Motor neuron (in vitro differentiated cells): ENCODE results near the gene PUS7L. TPM values are rescaled to one million over a fixed set of nuclear protein-coding genes. Genes with fewer than 3 reads are reported as not detected.

ENCODE experiments used
- ATAC-seq, 8 experiments: fragments of 200-7000 bp; cut with Tn5 transposase; replicated peaks in 6 of 8; 2 replicates each; pipeline ENCODE4 v1.8.0; 2021; ENCODE audit warnings: mild to moderate bottlenecking in 8 of 8, moderate library complexity in 8 of 8
- H3K27ac ChIP-seq, 2 donors: fragments of 250-450 bp; sonication (Bioruptor Pico); 2 replicates each; pipeline ENCODE4 v1.9.0; 2021; ENCODE audit warnings: antibody characterized with exemption in 2 of 2, mild to moderate bottlenecking in 2 of 2, moderate library complexity in 1 of 2
- H3K4me1 ChIP-seq, 2 donors: fragments of 250-450 bp; sonication (Bioruptor Pico); replicated peaks in 1 of 2; 2 replicates each; pipeline ENCODE4 v1.6.1; 2021; ENCODE audit warnings: antibody characterized with exemption in 2 of 2, mild to moderate bottlenecking in 2 of 2, moderate library complexity in 1 of 2
- H3K4me3 ChIP-seq, 5 donors: fragments of 250-450 bp; sonication (Bioruptor Pico); 2 replicates each; pipeline ENCODE4 v1.9.0; 2021; ENCODE audit warnings: antibody characterized with exemption in 5 of 5, mild to moderate bottlenecking in 5 of 5, moderate library complexity in 4 of 5
- WGBS, 10 experiments: fragments of 450-650 bp; shearing (Covaris generic); methylation state at CpG; one replicate each; pipeline ENCODE4 v1.0.0; 2022; 5-methylcytosine and 5-hydroxymethylcytosine counted together
- in situ Hi-C, 9 experiments: fragments of 400-800 bp; cut with MboI; loops; one replicate each; pipeline ENCODE4 v1.15.0; 2021; ENCODE audit warnings: low sequenced_read_pairs in 9 of 9, low pct_unique_long_range_greater_than_20kb in 2 of 9; ENCODE audit not compliant: unreplicated experiment in 9 of 9
- total RNA-seq, 8 experiments: library from RNA; unstranded; fragments of 300-600 nt; gene quantifications; 2 replicates each; pipeline versions ENCODE4 v1.2.3 to v1.2.4, GENCODE V29; 2022

Gene PUS7L
- total RNA-seq = 10 to 100 TPM in 7 of 8 experiments, 1 to 10 TPM in 1; 8.9 to 21.7 (median 13.4) TPM

GRCh38 chr12:43758728-43759563, at the start of gene PUS7L, which contains the start of gene IRAK4:
PUS7L (minus strand) TSS chr12:43758790; CDS start chr12:43755245, 3,545 bp downstream.
IRAK4 (plus strand) TSS chr12:43758951; CDS start chr12:43768112, 9,161 bp downstream.
- Histone ChIP-seq H3K4me3 (peak within 1 kb of the TSS; percentile 49 to 64 (median 60)), H3K4me1 (peaks cover 7 to 13% of the 10 kb centered on the region in 2 donors), H3K27ac (peak within 1 kb of the TSS; percentile 7 to 13)
- peak; percentile 91 to 98 (median 96) for ATAC-seq
- in situ Hi-C loops = no loop called here
- WGBS, 10 experiments = 0 to 24% (median 0%) methylated on average over 1 to 16 of the region's 54 CpGs; no CpG with 5 or more reads in 3 of the 10 experiments

- Histone ChIP-seq H3K4me1 (peaks cover 0 to 13% of the 10 kb centered on the region in 2 donors), H3K27ac (no peak overlapping the region), H3K4me3 (no peak overlapping the region)
- WGBS, 10 experiments = 60 to 100% (median 83%) methylated on average over 1 to 3 of the region's 3 CpGs; no CpG with 5 or more reads in 2 of the 10 experiments
- in situ Hi-C loops = no loop called here
- ATAC-seq = no peak
Measured at GRCh38 chr12:43807386-43807785, 48.8 kb upstream of the PUS7L start.

DNA sequence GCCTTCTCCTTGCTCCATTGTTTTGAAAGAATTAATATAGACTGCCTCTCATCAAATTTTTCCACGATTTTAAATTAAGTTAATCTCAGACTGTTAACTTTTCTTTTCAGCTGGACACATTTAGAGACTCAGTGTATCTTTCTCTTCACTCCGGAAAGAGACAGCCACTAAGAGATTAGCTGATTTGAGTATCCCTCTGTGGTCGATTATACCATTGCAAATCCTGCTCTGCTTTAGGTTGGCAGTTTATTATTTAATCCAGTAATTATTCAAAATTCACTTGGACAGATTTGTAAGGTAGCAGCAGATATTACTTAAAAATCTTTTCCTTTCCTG, 48.1 kb upstream of the PUS7L start:
- H3K4me1 ChIP-seq = peaks cover 0 to 13% of the 10 kb centered on the region in 2 donors
- WGBS, 10 experiments = 0 to 17% (median 0%) methylated on average over 1 to 3 of the region's 3 CpGs; no CpG with 5 or more reads in 1 of the 10 experiments
- in situ Hi-C loops = no loop called here
- peak overlapping the region; percentile 89 to 96 for H3K27ac ChIP-seq
- H3K4me3 ChIP-seq = peak overlapping the region; percentile 71 to 99 (median 92)
- ATAC-seq = peak in 1 of 8 experiments; percentile 3

- Histone ChIP-seq H3K4me1 (peaks cover 0 to 13% of the 10 kb centered on the region in 2 donors), H3K4me3 (peak within 1 kb of the TSS; percentile 71 to 99 (median 92)), H3K27ac (peak within 1 kb of the TSS; percentile 89 to 96)
- WGBS, 10 experiments = 0 to 2% (median 0%) methylated on average over 3 to 12 of the region's 89 CpGs
- in situ Hi-C loops = no loop called here
- peak; percentile 93 to 98 (median 97) for ATAC-seq
Measured at GRCh38 chr12:43805860-43806736, 47.5 kb upstream of the PUS7L start, which contains the start of gene TWF1. TWF1 (minus strand) TSS chr12:43806317; CDS start chr12:43806245, 72 bp downstream.

GRCh38 chr12:43805149-43805859, 46.7 kb upstream of the PUS7L start:
- peak overlapping the region; percentile 89 to 96 for H3K27ac ChIP-seq
- H3K4me3 ChIP-seq = peak overlapping the region; percentile 71 to 99 (median 92)
- in situ Hi-C loops = no loop called here
- WGBS, 10 experiments = 0 to 20% (median 7%) methylated on average over 5 to 18 of the region's 20 CpGs
- ATAC-seq = peak in 2 of 8 experiments; percentile 1 to 2
- peaks cover 0 to 13% of the 10 kb centered on the region in 2 donors for H3K4me1 ChIP-seq

GRCh38 chr12:43797561-43798217, 39.1 kb upstream of the PUS7L start:
- H3K4me1 ChIP-seq = no peaks in the 10 kb centered on the region
- 10 to 100% (median 75%) methylated on average over 1 to 4 of the region's 4 CpGs for WGBS, 10 experiments
- H3K27ac ChIP-seq = no peak overlapping the region
- H3K4me3 ChIP-seq = no peak overlapping the region
- ATAC-seq = peak in 1 of 8 experiments; percentile 33
- in situ Hi-C loops = loop anchor here in 1 of 9 experiments (25.0 kb wide), 1 partner anchor 90 kb away; no protein-coding TSS in a partner anchor

DNA sequence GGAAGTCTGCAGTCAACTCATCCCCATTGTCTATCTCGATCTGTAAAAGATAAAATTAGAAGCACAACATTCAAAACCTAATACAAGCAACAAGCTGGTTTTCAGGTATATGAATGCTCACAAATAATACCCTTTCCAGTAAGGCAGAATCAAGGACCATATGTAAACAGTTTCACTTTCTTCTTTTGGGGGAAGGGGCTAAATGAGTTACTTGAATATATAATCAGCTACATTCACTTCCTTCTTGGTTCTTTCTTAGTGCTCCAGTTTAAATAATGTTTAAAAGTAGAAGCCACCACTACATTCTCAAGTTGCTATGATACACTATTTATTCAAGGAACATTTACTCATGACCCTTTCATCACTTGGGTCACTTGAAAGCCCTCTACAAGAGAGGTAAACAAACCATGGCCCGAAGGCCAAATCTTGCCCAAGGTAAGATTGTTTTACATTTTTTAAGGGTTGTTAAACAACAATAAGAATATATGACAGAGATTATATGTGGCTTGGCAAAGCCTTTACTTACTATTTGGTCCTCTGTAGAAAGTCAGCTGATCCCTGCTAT, 37.2 kb upstream of the PUS7L start:
- peak in 2 of 8 experiments; percentile 43 to 66 for ATAC-seq
- 33 to 100% (median 80%) methylated on average over 1 to 2 of the region's 2 CpGs; no CpG with 5 or more reads in 1 of the 10 experiments for WGBS, 10 experiments
- Histone ChIP-seq H3K4me3 (no peak overlapping the region), H3K4me1 (no peaks in the 10 kb centered on the region), H3K27ac (no peak overlapping the region)
- in situ Hi-C loops = loop anchor here in 1 of 9 experiments (25.0 kb wide), 1 partner anchor 92 kb away; no protein-coding TSS in a partner anchor

- in situ Hi-C loops = loop anchor here in 1 of 9 experiments (25.0 kb wide), 1 partner anchor 97 kb away; no protein-coding TSS in a partner anchor
- Histone ChIP-seq H3K27ac (no peak overlapping the region), H3K4me1 (no peaks in the 10 kb centered on the region), H3K4me3 (no peak overlapping the region)
- ATAC-seq = peak in 5 of 8 experiments; percentile 94 to 99 (median 96)
Measured at GRCh38 chr12:43789941-43790340, 31.4 kb upstream of the PUS7L start.

DNA sequence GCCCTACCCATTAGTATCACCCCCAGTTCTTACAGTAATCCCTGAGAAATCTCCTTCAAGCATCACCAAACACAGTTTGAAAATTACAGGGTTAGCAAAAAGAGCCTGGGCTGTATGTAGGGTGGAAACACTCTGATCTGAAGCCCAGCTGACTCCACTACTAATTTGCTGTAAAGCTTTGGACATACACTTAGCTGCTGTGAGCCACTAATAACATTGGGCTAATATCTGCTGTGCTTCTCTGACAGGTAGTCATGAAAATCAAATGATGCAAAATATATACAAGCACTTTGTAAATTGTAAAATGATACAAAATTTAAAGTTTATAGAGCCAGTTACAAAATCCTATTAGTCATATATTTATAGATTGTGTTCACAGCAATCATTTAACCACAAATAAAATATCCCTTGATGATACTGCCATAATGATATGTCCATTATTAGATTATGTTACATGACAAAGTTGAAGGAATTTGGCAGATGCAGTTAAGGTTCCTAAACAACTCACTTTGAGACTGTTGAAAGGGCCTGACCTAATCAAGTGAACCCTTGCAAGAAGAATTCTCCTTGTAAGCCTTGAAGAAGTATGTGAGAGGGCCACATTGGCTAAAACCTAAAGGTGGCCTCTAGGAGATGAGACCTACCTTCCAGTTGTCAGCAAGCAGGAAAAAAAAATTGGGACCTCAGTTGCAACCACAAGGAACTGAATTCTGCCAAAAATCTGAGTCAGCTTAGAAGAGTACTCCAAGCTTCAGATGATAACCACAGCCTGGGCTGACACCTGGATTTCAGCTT, 28.5 kb upstream of the PUS7L start:
- ATAC-seq = no peak
- no peak overlapping the region for H3K27ac ChIP-seq
- H3K4me3 ChIP-seq = no peak overlapping the region
- H3K4me1 ChIP-seq = no peaks in the 10 kb centered on the region
- in situ Hi-C loops = loop anchor here in 1 of 9 experiments (25.0 kb wide), 1 partner anchor 100 kb away; no protein-coding TSS in a partner anchor

GRCh38 chr12:43776498-43776897, 17.9 kb upstream of the PUS7L start:
- H3K27ac ChIP-seq = no peak overlapping the region
- WGBS, 10 experiments = 9 to 74% (median 61%) methylated on average over 1 to 3 of the region's 3 CpGs; no CpG with 5 or more reads in 2 of the 10 experiments
- in situ Hi-C loops = loop anchor here in 1 of 9 experiments (25.0 kb wide), 1 partner anchor 111 kb away; no protein-coding TSS in a partner anchor
- no peak overlapping the region for H3K4me3 ChIP-seq
- no peaks in the 10 kb centered on the region for H3K4me1 ChIP-seq
- peak in 4 of 8 experiments; percentile 34 to 90 (median 46) for ATAC-seq

DNA sequence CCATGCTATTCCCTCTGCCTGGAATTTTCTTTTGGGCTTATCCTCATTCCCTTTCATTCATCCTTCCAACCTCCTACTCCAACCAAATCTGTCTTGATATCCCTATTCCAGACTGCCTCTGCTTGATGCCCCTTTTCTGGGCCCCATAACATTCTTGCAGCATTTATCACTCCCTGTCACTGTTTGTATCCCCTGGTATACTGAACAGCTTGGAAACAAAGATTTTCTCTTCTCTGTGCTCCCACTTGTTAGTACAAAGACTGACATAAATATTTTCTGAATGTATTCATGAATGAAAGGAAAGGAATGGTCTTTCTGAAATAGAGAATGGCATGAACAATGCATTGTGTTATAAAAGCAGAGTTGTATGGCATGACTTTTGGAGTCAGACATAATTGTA, 7.7 kb upstream of the PUS7L start:
- in situ Hi-C loops = no loop called here
- Histone ChIP-seq H3K4me3 (no peak overlapping the region), H3K27ac (no peak overlapping the region), H3K4me1 (peaks cover 8% of the 10 kb centered on the region in 2 donors)
- peak in 6 of 8 experiments; percentile 28 to 92 (median 80) for ATAC-seq
